Ovary (tissue), 3 donors: ENCODE data around the gene EN2.

Experiments
- EP300 ChIP-seq: sonication (generic); formaldehyde crosslinking; IDR thresholded peaks from one replicate; pipeline ENCODE4 v1.6.1; 2017; ENCODE audit warnings: antibody characterized with exemption
- POLR2A ChIP-seq: fragments of 450-650 bp; IDR thresholded peaks from one replicate; pipeline ENCODE4 v1.6.1; 2017; ENCODE audit warnings: antibody characterized with exemption, mild to moderate bottlenecking, moderate library complexity
- TF ChIP-seq, protein P1 (sequence below), 3 donors: fragments of 450-650 bp in 2 of 3; fragments of 200-600 bp in 1 of 3; IDR thresholded peaks; one replicate each; pipeline versions ENCODE4 v1.5.1 to v1.8.0; 2016 to 2022; ENCODE audit warnings: antibody characterized with exemption in 3 of 3, mild to moderate bottlenecking in 1 of 3
- donor health status: DM: no; HTN: no; CAD: no.

- no peak for TF ChIP-seq POLR2A
- TF ChIP-seq, protein P1, sequence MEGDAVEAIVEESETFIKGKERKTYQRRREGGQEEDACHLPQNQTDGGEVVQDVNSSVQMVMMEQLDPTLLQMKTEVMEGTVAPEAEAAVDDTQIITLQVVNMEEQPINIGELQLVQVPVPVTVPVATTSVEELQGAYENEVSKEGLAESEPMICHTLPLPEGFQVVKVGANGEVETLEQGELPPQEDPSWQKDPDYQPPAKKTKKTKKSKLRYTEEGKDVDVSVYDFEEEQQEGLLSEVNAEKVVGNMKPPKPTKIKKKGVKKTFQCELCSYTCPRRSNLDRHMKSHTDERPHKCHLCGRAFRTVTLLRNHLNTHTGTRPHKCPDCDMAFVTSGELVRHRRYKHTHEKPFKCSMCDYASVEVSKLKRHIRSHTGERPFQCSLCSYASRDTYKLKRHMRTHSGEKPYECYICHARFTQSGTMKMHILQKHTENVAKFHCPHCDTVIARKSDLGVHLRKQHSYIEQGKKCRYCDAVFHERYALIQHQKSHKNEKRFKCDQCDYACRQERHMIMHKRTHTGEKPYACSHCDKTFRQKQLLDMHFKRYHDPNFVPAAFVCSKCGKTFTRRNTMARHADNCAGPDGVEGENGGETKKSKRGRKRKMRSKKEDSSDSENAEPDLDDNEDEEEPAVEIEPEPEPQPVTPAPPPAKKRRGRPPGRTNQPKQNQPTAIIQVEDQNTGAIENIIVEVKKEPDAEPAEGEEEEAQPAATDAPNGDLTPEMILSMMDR (IDR thresholded peaks at IDR 0.05) = no peak
- TF ChIP-seq EP300 = no peak
Measured at GRCh38 chr7:155455776-155456737, 1.9 kb upstream of the EN2 start.
